Erythroblast (primary cell): Measurements from ENCODE around the gene BMP10.

ENCODE experiments used
- DNase-seq, 2 experiments: peaks; one replicate each; lab custom pipeline; 2025; lab: John Stamatoyannopoulos, UW
- GATA1 ChIP-seq: IDR thresholded peaks from 2 replicates; pipeline ENCODE4 v1.6.1; 2011; ENCODE audit warnings: low read depth, mild to moderate bottlenecking, control low read depth, low read length, moderate library complexity
- POLR2A ChIP-seq: IDR thresholded peaks from 2 replicates; pipeline ENCODE4 v1.6.1; 2011; ENCODE audit warnings: mild to moderate bottlenecking, low read length

The BMP10 gene

GRCh38 chr2:68878753-68879152 is 7.6 kb upstream of the BMP10 start:
- no peak for DNase-seq
- TF ChIP-seq POLR2A (no peak), GATA1 (no peak)

GRCh38 chr2:68878071-68878711 is 7.0 kb upstream of the BMP10 start:
- TF ChIP-seq GATA1 (no peak), POLR2A (no peak)
- no peak for DNase-seq

DNA sequence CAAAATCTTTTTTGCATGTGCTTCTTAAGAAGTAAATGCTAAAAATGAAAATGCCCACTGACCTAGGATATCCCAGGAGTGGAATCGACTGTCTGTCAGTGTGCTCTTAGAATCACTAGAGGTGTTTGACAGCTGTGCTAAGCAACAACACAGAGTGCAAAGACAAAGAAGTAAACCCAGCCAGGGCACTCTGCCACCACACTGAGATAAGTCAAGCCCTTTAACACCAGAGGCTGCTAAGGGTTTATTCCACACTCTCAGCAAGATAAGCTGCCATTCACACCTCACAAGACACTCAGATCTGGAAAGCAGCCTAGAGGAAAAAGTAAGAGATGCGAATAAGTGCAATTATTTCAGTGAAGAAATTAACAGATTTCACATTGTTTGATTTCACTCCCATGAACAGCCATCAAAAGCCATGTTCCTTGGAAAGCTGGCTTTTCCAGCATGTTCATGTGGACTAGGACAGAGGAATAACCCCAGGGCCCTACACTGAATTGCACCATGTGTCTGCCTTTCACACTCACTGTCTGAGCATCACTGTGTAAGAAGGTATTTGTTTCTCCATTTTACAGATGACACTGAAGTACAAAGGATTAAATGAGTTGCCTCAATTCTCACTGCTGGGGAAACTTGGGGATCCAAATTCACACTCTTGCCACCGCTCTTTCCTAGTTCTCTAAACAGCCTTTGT is 6.0 kb upstream of the BMP10 start:
- DNase-seq = no peak
- TF ChIP-seq GATA1 (no peak), POLR2A (no peak)

DNA sequence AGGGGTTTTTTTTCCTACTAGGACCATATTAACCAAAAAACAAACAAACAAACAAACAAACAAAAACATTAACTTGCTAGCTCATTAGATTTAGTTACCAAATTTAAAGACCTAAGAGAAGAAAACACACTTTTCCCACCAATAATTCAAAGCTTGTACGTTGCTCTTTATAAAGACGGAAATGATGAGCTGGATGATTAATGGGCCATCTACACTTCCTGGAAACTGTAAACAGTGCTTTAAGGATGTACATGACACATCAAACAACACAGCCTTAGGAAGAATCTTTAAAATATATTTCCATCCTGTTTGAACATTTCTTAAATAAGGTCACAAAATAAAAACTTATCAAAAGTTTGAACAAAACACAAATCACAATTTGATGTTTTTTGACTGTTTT is 982 bp downstream of the BMP10 start:
- no peak for DNase-seq
- no peak for TF ChIP-seq POLR2A
- TF ChIP-seq GATA1 = no peak

- no peak for TF ChIP-seq POLR2A
- no peak for TF ChIP-seq GATA1
- no peak for DNase-seq
These were observed 6.1 kb downstream of the BMP10 start for GRCh38 chr2:68865108-68865507.

DNA sequence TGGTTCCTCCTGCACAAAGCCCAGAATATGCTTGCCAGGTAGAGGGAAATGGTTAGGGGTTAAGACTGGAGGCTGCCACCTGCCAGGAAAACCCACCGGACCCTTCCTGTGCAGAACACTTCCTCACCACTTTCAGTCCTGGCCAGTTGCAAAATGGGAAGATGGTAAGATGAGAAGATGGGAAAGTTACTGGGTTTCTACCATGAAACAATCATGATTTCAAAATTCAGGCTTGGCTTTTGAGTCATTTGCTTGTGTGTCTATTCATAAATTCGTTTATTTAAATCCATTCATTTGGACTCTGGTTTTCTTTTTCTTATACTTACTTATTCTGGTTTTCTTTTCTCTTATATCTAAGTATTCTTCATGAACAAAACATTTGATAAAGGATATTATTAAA is 7.2 kb downstream of the BMP10 start:
- no peak for DNase-seq
- no peak for TF ChIP-seq GATA1
- TF ChIP-seq POLR2A = no peak

DNA sequence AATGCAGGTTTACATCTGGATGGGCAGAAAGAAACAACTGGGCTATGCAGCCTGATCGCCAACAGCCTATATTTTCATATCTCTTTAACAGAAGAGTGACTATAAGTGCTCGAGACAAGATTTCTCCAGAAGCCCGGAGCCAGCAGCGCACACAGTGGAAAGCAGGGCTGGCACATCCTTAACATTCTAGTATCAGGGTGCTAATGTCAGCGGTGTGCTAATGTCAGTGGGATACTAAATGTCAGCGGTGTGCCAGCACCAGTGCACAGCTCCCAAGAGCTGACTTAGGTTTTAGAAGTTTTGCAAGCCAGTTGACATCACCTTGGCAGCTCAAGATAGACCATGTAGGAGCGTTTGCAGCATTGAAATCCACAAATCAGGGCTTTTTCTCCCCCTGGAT is 8.3 kb downstream of the BMP10 start:
- DNase-seq = no peak
- TF ChIP-seq GATA1 (no peak), POLR2A (no peak)

GRCh38 chr2:68861330-68861729 is 9.9 kb downstream of the BMP10 start:
- TF ChIP-seq GATA1 (no peak), POLR2A (no peak)
- DNase-seq = no peak

- no peak for TF ChIP-seq GATA1
- no peak for TF ChIP-seq POLR2A
- no peak for DNase-seq
These were observed 11.1 kb downstream of the BMP10 start for GRCh38 chr2:68860111-68860510.

DNA sequence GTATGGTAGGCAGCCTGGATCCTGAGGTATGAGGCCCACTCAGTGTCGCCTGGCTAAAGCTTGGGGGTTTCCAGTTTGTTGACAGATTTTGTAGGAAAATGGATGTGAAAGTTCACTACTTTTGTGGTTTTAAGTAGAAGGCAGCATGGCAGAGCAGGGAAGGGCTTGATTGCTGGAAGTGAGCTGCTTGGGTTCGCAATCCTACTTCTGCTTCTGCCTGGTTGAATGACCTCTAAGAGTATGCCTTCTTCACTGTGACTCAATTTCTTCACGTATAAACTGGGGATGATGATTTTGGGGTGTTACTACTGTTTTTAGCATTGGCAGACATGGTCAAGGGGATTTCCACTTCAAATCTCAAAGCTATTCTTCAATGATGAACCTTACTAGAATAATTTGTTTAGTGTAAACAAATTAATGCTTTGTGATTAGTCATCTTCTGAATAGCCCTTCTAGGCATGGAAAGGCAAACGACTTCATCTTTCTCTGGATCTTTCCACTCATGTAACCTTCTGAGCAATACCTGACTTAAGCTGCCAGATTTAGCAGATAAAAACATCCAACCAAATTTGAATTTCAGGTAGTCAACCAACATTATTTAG is 13.2 kb downstream of the BMP10 start:
- TF ChIP-seq GATA1 = no peak
- no peak for TF ChIP-seq POLR2A
- DNase-seq = no peak

DNA sequence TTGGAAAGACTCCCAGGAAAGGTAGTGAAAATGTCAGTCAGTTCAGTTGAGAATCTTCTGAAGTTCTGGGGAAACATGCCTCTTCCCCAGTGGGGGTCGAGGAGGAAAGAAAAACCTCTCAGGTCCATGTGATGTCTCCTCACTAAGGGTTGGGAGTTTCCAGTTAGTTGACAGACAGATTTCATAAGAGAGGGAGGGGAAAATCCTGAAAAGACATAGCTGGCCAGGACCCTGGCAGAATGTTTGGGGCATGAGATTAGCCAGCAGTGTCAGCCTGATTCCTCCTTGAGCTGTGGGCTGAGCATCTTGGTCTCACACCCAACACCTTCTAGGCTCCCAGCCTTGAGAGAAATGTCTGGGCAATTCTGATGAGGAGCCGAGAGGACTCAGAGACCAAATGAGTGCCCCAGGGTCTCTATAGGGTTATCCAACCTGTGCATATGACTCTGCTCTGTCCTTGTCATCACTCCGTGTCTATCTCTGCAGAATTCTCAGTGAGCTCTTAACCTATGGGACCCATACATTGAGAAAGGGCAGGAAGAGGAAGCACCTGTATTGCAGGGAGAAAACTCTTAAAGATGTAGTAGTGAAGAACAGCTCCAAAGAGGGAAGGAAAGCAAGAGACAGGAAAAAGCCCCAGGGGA is 13.9 kb downstream of the BMP10 start:
- no peak for DNase-seq
- no peak for TF ChIP-seq GATA1
- no peak for TF ChIP-seq POLR2A

GRCh38 chr2:68855550-68855949 is 15.6 kb downstream of the BMP10 start:
- peak in 1 of 2 experiments; percentile 69 for DNase-seq
- TF ChIP-seq POLR2A (no peak), GATA1 (no peak)

GRCh38 chr2:68854476-68854875 is 16.7 kb downstream of the BMP10 start:
- TF ChIP-seq POLR2A (no peak), GATA1 (no peak)
- DNase-seq = no peak

DNA sequence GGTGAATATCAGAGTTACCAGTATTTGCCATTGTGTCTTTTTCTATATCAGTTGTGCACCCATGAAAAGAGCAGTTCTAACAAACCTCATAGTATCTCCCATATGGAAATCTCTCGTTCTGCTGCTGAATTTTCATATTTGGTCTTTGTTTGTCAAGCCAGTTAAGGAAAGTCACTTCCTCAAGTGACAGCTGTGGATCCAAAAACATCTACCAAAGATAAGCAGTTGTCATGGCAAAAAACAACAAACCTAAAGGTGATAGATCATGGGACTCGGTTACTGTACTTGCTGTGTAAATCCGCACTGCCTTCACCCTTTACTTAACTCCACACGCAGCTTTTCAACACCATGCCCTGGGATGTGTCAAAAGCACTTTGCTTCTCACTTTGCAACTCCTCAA is 17.3 kb downstream of the BMP10 start:
- DNase-seq = no peak
- TF ChIP-seq GATA1 = no peak
- TF ChIP-seq POLR2A = no peak
